Thyroid gland (tissue), 4 donors: ENCODE measurements around the gene PTPA.
"Not testable (repeated sequence)": the region's sequence is repeated elsewhere in the genome, so short reads cannot be mapped to it uniquely, and the experiment has no call there.

ENCODE experiments used
- CTCF ChIP-seq, 6 experiments: fragments of 200-600 bp in 3 of 6; fragments of 450-650 bp in 3 of 6; sonication (generic) in 3 of 6; IDR thresholded peaks; one replicate each; pipeline ENCODE4 v1.5.1; 2016 to 2019; ENCODE audit warnings: antibody characterized with exemption in 6 of 6, mild to moderate bottlenecking in 2 of 6, inconsistent platforms in 1 of 6, moderate library complexity in 1 of 6
- POLR2A ChIP-seq, 2 donors: fragments of 450-650 bp; IDR thresholded peaks; one replicate each; pipeline ENCODE4 v1.6.1; 2017; ENCODE audit warnings: antibody characterized with exemption in 2 of 2, mild to moderate bottlenecking in 2 of 2, moderate library complexity in 1 of 2

GRCh38 chr9:129112526-129112925, 1.3 kb downstream of the PTPA start:
- not testable (repeated sequence) for TF ChIP-seq CTCF, POLR2A (IDR thresholded peaks at IDR 0.05)
